ENCODE data around the gene TMEM178A. TPM values are rescaled to one million over a fixed set of nuclear protein-coding genes. Genes with fewer than 3 reads are reported as not detected.

Gene TMEM178A
- total and polyA plus RNA-seq, 2 donors (not counting 1 experiment from before 2014, with no cell fraction given): 0.69 to 0.99 TPM

GRCh38 chr2:39755466-39755865 is 89.7 kb downstream of the TMEM178A start:
- intact Hi-C loops (cut with micrococcal nuclease): no loop called here
- Histone ChIP-seq H2AFZ (ENCODE audit: insufficient read depth, low read depth, low read length, poor library complexity, severe bottlenecking) (no peak overlapping the region), H3K4me2 (replicated peaks; ENCODE audit: low read depth, low read length, poor library complexity, severe bottlenecking) (no peak overlapping the region), H3K9me3 (ENCODE audit: control extremely low read depth in 1 of 3, control insufficient read depth in 2 of 3, insufficient read depth in 1 of 3, low read length in 2 of 3) (no peaks in the 10 kb centered on the region), H3K4me1 (ENCODE audit: control insufficient read depth in 2 of 2, insufficient read depth in 2 of 2, low read length in 2 of 2) (no peaks in the 10 kb centered on the region), H3K4me3 (ENCODE audit: control extremely low read depth in 1 of 5, extremely low read depth in 1 of 5, insufficient read depth in 1 of 5, low read depth in 2 of 5, low read length in 4 of 5) (no peak overlapping the region), H3K27ac (ENCODE audit: low read length in 2 of 2) (no peak overlapping the region), H3K36me3 (replicated peaks in 1 of 2; ENCODE audit: control extremely low read depth in 1 of 2, control insufficient read depth in 1 of 2, extremely low read depth in 1 of 2, insufficient read depth in 2 of 2, low read length in 1 of 2) (peaks cover 27 to 67% of the 10 kb centered on the region in 2 experiments), H3K27me3 (replicated peaks in 1 of 4; ENCODE audit: control extremely low read depth in 1 of 4, control insufficient read depth in 3 of 4, insufficient read depth in 4 of 4, low read length in 3 of 4) (no peaks in the 10 kb centered on the region), H3K79me2 (ENCODE audit: control insufficient read depth, insufficient read depth, low read length) (no peaks in the 10 kb centered on the region), H4K20me1 (ENCODE audit: control insufficient read depth, insufficient read depth, low read length, poor library complexity, severe bottlenecking) (no peaks in the 10 kb centered on the region), H3K9ac (ENCODE audit: low read length) (no peak overlapping the region)
- Mint-ChIP-seq H3K27ac (no peak overlapping the region), H3K27me3 (no peaks in the 10 kb centered on the region), H3K9me3 (ENCODE audit: insufficient read depth) (no peaks in the 10 kb centered on the region), H3K4me3 (no peak overlapping the region), H3K4me1 (no peaks in the 10 kb centered on the region)
- ChIA-PET CTCF (no interaction called here), POLR2A (no interaction called here)
- TF ChIP-seq EZH2 (IDR thresholded peaks at IDR 0.05; ENCODE audit: borderline replicate concordance, insufficient read depth, low read depth, low read length, poor library complexity, severe bottlenecking): no peak
- TF ChIP-seq, protein P1, sequence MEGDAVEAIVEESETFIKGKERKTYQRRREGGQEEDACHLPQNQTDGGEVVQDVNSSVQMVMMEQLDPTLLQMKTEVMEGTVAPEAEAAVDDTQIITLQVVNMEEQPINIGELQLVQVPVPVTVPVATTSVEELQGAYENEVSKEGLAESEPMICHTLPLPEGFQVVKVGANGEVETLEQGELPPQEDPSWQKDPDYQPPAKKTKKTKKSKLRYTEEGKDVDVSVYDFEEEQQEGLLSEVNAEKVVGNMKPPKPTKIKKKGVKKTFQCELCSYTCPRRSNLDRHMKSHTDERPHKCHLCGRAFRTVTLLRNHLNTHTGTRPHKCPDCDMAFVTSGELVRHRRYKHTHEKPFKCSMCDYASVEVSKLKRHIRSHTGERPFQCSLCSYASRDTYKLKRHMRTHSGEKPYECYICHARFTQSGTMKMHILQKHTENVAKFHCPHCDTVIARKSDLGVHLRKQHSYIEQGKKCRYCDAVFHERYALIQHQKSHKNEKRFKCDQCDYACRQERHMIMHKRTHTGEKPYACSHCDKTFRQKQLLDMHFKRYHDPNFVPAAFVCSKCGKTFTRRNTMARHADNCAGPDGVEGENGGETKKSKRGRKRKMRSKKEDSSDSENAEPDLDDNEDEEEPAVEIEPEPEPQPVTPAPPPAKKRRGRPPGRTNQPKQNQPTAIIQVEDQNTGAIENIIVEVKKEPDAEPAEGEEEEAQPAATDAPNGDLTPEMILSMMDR (IDR thresholded peaks at IDR 0.05): no peak
- DNase-seq: no peak
- ATAC-seq (ENCODE audit: low read depth): no peak
- WGBS (ENCODE audit: insufficient coverage): no CpG with 5 or more reads among the region's 1 CpG

GRCh38 chr2:39757156-39757555 is 91.4 kb downstream of the TMEM178A start:
- intact Hi-C loops (cut with micrococcal nuclease): no loop called here
- Mint-ChIP-seq H3K4me3 (no peak overlapping the region), H3K27ac (no peak overlapping the region), H3K9me3 (ENCODE audit: insufficient read depth) (no peaks in the 10 kb centered on the region), H3K4me1 (no peaks in the 10 kb centered on the region), H3K27me3 (no peaks in the 10 kb centered on the region)
- CTCF ChIA-PET: no interaction called here
- Histone ChIP-seq H4K20me1 (ENCODE audit: control insufficient read depth, insufficient read depth, low read length, poor library complexity, severe bottlenecking) (no peaks in the 10 kb centered on the region), H3K27ac (ENCODE audit: low read length in 2 of 2) (no peak overlapping the region), H3K9me3 (ENCODE audit: control extremely low read depth in 1 of 3, control insufficient read depth in 2 of 3, insufficient read depth in 1 of 3, low read length in 2 of 3) (no peaks in the 10 kb centered on the region), H3K9ac (ENCODE audit: low read length) (no peak overlapping the region), H2AFZ (ENCODE audit: insufficient read depth, low read depth, low read length, poor library complexity, severe bottlenecking) (no peak overlapping the region), H3K79me2 (ENCODE audit: control insufficient read depth, insufficient read depth, low read length) (no peaks in the 10 kb centered on the region), H3K4me1 (ENCODE audit: control insufficient read depth in 2 of 2, insufficient read depth in 2 of 2, low read length in 2 of 2) (no peaks in the 10 kb centered on the region), H3K27me3 (replicated peaks in 1 of 4; ENCODE audit: control extremely low read depth in 1 of 4, control insufficient read depth in 3 of 4, insufficient read depth in 4 of 4, low read length in 3 of 4) (no peaks in the 10 kb centered on the region), H3K4me2 (replicated peaks; ENCODE audit: low read depth, low read length, poor library complexity, severe bottlenecking) (no peak overlapping the region), H3K4me3 (ENCODE audit: control extremely low read depth in 1 of 5, extremely low read depth in 1 of 5, insufficient read depth in 1 of 5, low read depth in 2 of 5, low read length in 4 of 5) (no peak overlapping the region), H3K36me3 (replicated peaks in 1 of 2; ENCODE audit: control extremely low read depth in 1 of 2, control insufficient read depth in 1 of 2, extremely low read depth in 1 of 2, insufficient read depth in 2 of 2, low read length in 1 of 2) (peaks cover 31 to 60% of the 10 kb centered on the region in 2 experiments)
- 95% methylated on average over 4 of the region's 4 CpGs for WGBS (ENCODE audit: insufficient coverage)
- ATAC-seq (ENCODE audit: low read depth): no peak
- TF ChIP-seq EZH2 (IDR thresholded peaks at IDR 0.05; ENCODE audit: borderline replicate concordance, insufficient read depth, low read depth, low read length, poor library complexity, severe bottlenecking): no peak
- TF ChIP-seq, protein P1 (IDR thresholded peaks at IDR 0.05): no peak
- POLR2A ChIA-PET: no interaction called here
- DNase-seq: no peak

Data from B cell (primary cell).